Measurements from ENCODE around the gene ABLIM2. TPM values are rescaled to one million over a fixed set of nuclear protein-coding genes. Genes with fewer than 3 reads are reported as not detected.
A peak's percentile ranks its signal among the peaks of the same experiment; 100 is the strongest.

The ABLIM2 gene
- total RNA-seq, 3 donors from 2014 or later (not counting 1 experiment from before 2014, with no cell fraction given), result 0.71 to 2.8 (median 1.3) TPM

DNA sequence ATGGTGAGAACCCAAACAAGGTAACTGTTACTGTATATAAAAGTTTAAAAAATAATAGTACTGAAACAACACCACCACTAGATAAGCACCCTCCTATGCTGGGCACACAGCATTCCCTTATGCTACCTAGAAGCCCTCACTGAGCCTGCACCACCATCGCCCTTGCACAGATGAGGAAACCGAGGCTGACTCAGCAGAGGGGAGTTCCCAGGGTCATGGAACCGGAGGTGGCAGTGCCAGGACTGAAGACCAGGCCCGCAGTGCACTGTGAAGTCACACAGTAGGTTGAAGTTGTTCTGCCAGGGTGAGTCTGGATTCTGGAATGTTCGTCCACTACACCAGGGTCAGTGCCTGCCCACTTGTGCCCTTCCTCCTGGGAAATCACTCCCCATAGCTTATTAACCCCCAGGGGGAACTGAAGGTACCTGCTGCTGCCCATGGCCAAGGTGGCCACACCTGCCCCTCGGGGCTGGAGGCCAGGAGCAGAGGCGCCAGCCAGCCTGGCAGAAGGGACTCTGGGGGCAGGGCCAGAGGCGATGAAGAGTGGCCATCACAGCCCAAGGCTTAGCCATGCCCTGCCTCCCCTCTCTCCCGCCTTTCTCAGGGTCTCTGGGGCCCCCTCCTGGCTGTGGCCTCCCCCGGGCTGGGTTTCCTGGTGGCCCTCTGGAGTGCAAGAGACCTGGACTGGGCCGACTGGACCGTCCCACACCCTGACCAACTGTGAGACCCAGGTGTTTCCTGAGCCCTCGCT lies 15.1 kb upstream of the ABLIM2 start:
- no peaks in the 10 kb centered on the region for H3K36me3 ChIP-seq (ENCODE audit: control insufficient read depth, insufficient read depth, low read length)
- H3K27me3 ChIP-seq (ENCODE audit: control insufficient read depth, insufficient read depth, low read length), result no peaks in the 10 kb centered on the region
- Mint-ChIP-seq H3K36me3 (no peaks in the 10 kb centered on the region), H3K27ac (no peak overlapping the region), H3K4me1 (peaks cover 0 to 5% of the 10 kb centered on the region in 2 donors), H3K27me3 (ENCODE audit: low read depth in 2 of 2) (peaks cover 0 to 5% of the 10 kb centered on the region in 2 donors), H3K9me3 (no peaks in the 10 kb centered on the region), H3K4me3 (no peak overlapping the region)
- peaks cover 8% of the 10 kb centered on the region for H3K4me1 ChIP-seq (ENCODE audit: control insufficient read depth, insufficient read depth, low read length)
- intact Hi-C loops (cut with micrococcal nuclease), result no loop called here
- no peak overlapping the region for H3K4me3 ChIP-seq (ENCODE audit: low read length)
- DNase-seq (no peak), ATAC-seq (no peak)
- TF ChIP-seq CTCF (IDR thresholded peaks at IDR 0.05), result no peak
- no peak overlapping the region for H3K27ac ChIP-seq (ENCODE audit: low read length)
- H3K9me3 ChIP-seq (ENCODE audit: control insufficient read depth, insufficient read depth, low read length), result peaks cover 3% of the 10 kb centered on the region
- 78% methylated on average over 13 of the region's 13 CpGs for WGBS (ENCODE audit: insufficient coverage)

- Histone ChIP-seq H3K27ac (ENCODE audit: low read length) (no peak overlapping the region), H3K36me3 (ENCODE audit: control insufficient read depth, insufficient read depth, low read length) (no peaks in the 10 kb centered on the region), H3K27me3 (ENCODE audit: control insufficient read depth, insufficient read depth, low read length) (no peaks in the 10 kb centered on the region), H3K4me1 (ENCODE audit: control insufficient read depth, insufficient read depth, low read length) (peaks cover 8% of the 10 kb centered on the region), H3K9me3 (ENCODE audit: control insufficient read depth, insufficient read depth, low read length) (peaks cover 8% of the 10 kb centered on the region), H3K4me3 (ENCODE audit: low read length) (no peak overlapping the region)
- ATAC-seq (no peak), DNase-seq (peak in 1 of 2 donors; percentile 15)
- 69% methylated on average over 36 of the region's 36 CpGs for WGBS (ENCODE audit: insufficient coverage)
- Mint-ChIP-seq H3K27ac (no peak overlapping the region), H3K9me3 (no peaks in the 10 kb centered on the region), H3K4me3 (no peak overlapping the region), H3K27me3 (ENCODE audit: low read depth in 2 of 2) (peaks cover 0 to 5% of the 10 kb centered on the region in 2 donors), H3K36me3 (no peaks in the 10 kb centered on the region), H3K4me1 (peaks cover 0 to 5% of the 10 kb centered on the region in 2 donors)
- TF ChIP-seq CTCF (IDR thresholded peaks at IDR 0.05), result no peak
- intact Hi-C loops (cut with micrococcal nuclease), result no loop called here
Measured at GRCh38 chr4:8171984-8172924, 13.6 kb upstream of the ABLIM2 start.

DNA sequence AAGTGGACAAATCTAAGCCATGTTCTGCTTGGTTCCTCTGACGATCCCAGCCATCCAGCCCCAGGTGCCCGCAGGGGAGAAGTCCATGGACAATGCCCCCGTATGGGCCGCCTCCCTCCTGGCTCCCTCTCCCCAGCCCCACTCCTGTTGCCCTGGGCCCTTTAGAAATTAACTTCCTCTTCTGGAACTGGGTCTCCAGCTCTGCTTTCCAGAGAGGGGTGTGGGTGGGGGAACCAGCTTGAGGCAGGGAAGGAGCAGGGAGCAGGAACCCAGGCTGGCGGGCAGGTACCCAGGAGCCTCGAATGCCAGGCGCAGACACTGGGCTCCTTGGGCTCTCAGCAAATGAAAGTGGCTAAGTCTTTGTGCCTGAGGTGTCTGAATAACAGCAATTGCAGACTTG lies 12.7 kb upstream of the ABLIM2 start:
- no peak overlapping the region for H3K4me3 ChIP-seq (ENCODE audit: low read length)
- H3K36me3 ChIP-seq (ENCODE audit: control insufficient read depth, insufficient read depth, low read length), result no peaks in the 10 kb centered on the region
- no peak overlapping the region for H3K27ac Mint-ChIP-seq
- peaks cover 0 to 2% of the 10 kb centered on the region in 2 donors for H3K9me3 Mint-ChIP-seq
- H3K9me3 ChIP-seq (ENCODE audit: control insufficient read depth, insufficient read depth, low read length), result peaks cover 8% of the 10 kb centered on the region
- H3K27me3 Mint-ChIP-seq (ENCODE audit: low read depth in 2 of 2), result peaks cover 0 to 8% of the 10 kb centered on the region in 2 donors
- DNase-seq (no peak), ATAC-seq (no peak)
- intact Hi-C loops (cut with micrococcal nuclease), result no loop called here
- WGBS (ENCODE audit: insufficient coverage), result 75% methylated on average over 7 of the region's 7 CpGs
- no peak for TF ChIP-seq CTCF (IDR thresholded peaks at IDR 0.05)
- H3K4me3 Mint-ChIP-seq, result no peak overlapping the region
- H3K27ac ChIP-seq (ENCODE audit: low read length), result no peak overlapping the region
- no peaks in the 10 kb centered on the region for H3K27me3 ChIP-seq (ENCODE audit: control insufficient read depth, insufficient read depth, low read length)
- H3K4me1 ChIP-seq (ENCODE audit: control insufficient read depth, insufficient read depth, low read length), result peaks cover 8% of the 10 kb centered on the region
- H3K36me3 Mint-ChIP-seq, result no peaks in the 10 kb centered on the region
- no peaks in the 10 kb centered on the region for H3K4me1 Mint-ChIP-seq
